GM06990 (cell line): Measurements from ENCODE around the gene ULK4.

Experiments
- DNase-seq: peaks from one replicate; pipeline ENCODE4 v3.0.0-alpha.2; 2011; ENCODE audit not compliant: insufficient read length; ENCODE audit errors: extremely low read depth
- H3K27me3 ChIP-seq: replicated peaks from 2 replicates; pipeline ENCODE4 v1.6.0; 2011; ENCODE audit warnings: low read length; ENCODE audit not compliant: control insufficient read depth, insufficient read depth
- H3K36me3 ChIP-seq: 2 replicates; pipeline ENCODE4 v1.5.1; 2011; ENCODE audit warnings: low read length; ENCODE audit not compliant: control insufficient read depth, insufficient read depth
- H3K4me3 ChIP-seq: replicated peaks from 2 replicates; pipeline ENCODE4 v1.5.1; 2011; ENCODE audit warnings: low read depth, mild to moderate bottlenecking, control low read depth, low read length
- CTCF ChIP-seq: IDR thresholded peaks from 2 replicates; pipeline ENCODE4 v1.5.1; 2011; ENCODE audit warnings: low read length, control low read depth, mild to moderate bottlenecking, inconsistent platforms; ENCODE audit not compliant: insufficient read depth, poor library complexity, severe bottlenecking

Gene ULK4

GRCh38 chr3:41265011-41265545 lies 696.8 kb downstream of the ULK4 start:
- Histone ChIP-seq H3K27me3 (no peaks in the 10 kb centered on the region; the same call in 1 of the 2 replicates), H3K36me3 (no peaks in the 10 kb centered on the region), H3K4me3 (no peak overlapping the region)
- TF ChIP-seq CTCF = no peak
- DNase-seq = no peak

- no peak for TF ChIP-seq CTCF
- Histone ChIP-seq H3K4me3 (no peak overlapping the region), H3K36me3 (no peaks in the 10 kb centered on the region), H3K27me3 (no peaks in the 10 kb centered on the region)
- DNase-seq = no peak
These were observed 701.8 kb downstream of the ULK4 start for GRCh38 chr3:41260063-41260450.

GRCh38 chr3:41259449-41260062 lies 702.3 kb downstream of the ULK4 start:
- TF ChIP-seq CTCF = no peak
- no peaks in the 10 kb centered on the region for H3K36me3 ChIP-seq
- no peak for DNase-seq
- no peak overlapping the region for H3K4me3 ChIP-seq
- H3K27me3 ChIP-seq = no peaks in the 10 kb centered on the region

- no peak overlapping the region for H3K4me3 ChIP-seq
- DNase-seq = no peak
- H3K27me3 ChIP-seq = no peaks in the 10 kb centered on the region
- no peaks in the 10 kb centered on the region for H3K36me3 ChIP-seq
- no peak for TF ChIP-seq CTCF
These were observed 703.6 kb downstream of the ULK4 start for GRCh38 chr3:41258239-41258800.

GRCh38 chr3:41251593-41251992 lies 710.3 kb downstream of the ULK4 start:
- no peak overlapping the region for H3K4me3 ChIP-seq
- no peak for TF ChIP-seq CTCF
- no peak for DNase-seq
- H3K27me3 ChIP-seq = no peaks in the 10 kb centered on the region
- no peaks in the 10 kb centered on the region; the same call in 1 of the 2 replicates for H3K36me3 ChIP-seq

GRCh38 chr3:41250825-41251224 lies 711.1 kb downstream of the ULK4 start:
- no peak for TF ChIP-seq CTCF
- Histone ChIP-seq H3K27me3 (no peaks in the 10 kb centered on the region), H3K4me3 (no peak overlapping the region), H3K36me3 (no peaks in the 10 kb centered on the region; the same call in 1 of the 2 replicates)
- no peak for DNase-seq
